Peyer's patch (tissue), 4 donors: ENCODE measurements around the gene MEIOC.

Experiments used
- CTCF ChIP-seq, 6 experiments: fragments of 450-650 bp in 4 of 6; fragments of 200-600 bp in 2 of 6; sonication (generic) in 1 of 6; IDR thresholded peaks; one replicate each; pipeline ENCODE4 v1.5.1; 2017 to 2019; ENCODE audit warnings: antibody characterized with exemption in 6 of 6, mild to moderate bottlenecking in 3 of 6, moderate library complexity in 1 of 6
- POLR2A ChIP-seq, 2 donors: fragments of 450-650 bp; IDR thresholded peaks; one replicate each; pipeline ENCODE4 v1.5.1; 2017; ENCODE audit warnings: antibody characterized with exemption in 2 of 2, mild to moderate bottlenecking in 2 of 2, moderate library complexity in 2 of 2

- TF ChIP-seq CTCF (IDR thresholded peaks at IDR 0.05): no peak
- no peak for TF ChIP-seq POLR2A (IDR thresholded peaks at IDR 0.05)
These were observed 31.9 kb downstream of the MEIOC start for GRCh38 chr17:44688200-44688599.
